ENCODE measurements around the gene CARD10.

CARD10 gene

DNA sequence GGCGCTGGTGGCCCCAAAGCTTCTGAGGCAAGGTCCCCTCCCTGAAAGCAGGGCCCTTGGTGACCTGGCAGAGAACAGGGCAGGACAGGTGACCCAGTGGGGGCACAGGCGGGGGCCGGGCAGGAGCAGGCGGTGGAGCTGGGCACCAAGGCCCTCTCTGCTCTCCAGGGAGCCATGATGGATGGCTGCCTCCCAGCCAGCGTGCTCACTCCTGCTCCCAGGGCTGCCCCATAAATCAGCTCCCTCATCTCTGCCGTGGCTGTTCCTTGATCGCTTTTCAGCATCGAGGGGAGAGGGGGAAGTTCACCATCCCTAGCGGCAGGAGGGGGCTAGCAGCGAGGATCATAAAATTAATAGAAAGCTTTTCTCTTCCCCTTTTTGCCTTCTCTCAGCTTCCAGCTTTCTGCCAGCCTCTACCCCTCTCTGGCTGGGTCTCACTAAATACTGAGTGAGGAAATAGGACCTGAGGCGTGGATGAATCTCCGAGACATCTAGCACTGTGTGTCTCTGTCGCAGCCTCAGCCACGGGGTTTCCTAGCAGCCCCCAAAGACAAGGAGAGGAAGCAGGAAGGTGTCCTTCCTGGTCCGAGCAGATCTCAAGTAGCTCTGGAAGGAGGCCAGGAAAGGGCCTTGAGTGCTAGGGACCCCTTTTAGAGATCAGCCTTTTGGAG lies 69.7 kb downstream of the CARD10 start:
- in situ Hi-C loops (cut with MboI; ENCODE audit: low sequenced_read_pairs) = loop anchor here (25.0 kb wide), 1 partner anchor 912 kb away; the partner anchor contains the start of gene EIF3D

DNA sequence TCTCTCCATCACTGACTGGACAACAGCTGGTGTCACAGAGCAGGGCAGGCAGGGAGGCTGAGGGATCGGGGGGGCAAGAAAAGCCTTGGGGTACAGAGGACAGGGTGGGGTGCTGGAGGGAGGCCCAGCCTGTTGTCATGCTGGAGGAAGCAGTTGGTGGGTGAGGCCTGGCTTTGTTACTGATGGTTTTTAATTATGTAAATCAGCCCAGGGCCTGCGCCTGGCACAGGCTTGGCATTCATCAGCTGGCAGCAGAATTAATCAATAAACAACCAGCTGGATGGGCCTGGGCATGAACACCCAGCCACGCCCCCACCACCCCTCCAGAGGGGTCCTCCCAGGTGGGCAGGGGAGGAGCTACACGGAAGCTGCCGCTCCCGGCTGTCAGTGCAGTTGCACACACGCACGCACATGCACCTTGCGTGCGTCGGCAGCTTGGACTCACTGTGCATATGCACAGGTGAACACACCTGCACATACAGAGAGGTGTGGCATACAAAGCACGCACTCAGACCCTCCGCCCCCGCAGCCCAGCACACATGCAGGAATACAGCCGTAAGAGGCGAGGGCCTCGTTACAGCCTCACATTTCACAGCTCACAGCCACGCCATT lies 70.6 kb downstream of the CARD10 start:
- in situ Hi-C loops (cut with MboI; ENCODE audit: low sequenced_read_pairs) = no loop called here

DNA sequence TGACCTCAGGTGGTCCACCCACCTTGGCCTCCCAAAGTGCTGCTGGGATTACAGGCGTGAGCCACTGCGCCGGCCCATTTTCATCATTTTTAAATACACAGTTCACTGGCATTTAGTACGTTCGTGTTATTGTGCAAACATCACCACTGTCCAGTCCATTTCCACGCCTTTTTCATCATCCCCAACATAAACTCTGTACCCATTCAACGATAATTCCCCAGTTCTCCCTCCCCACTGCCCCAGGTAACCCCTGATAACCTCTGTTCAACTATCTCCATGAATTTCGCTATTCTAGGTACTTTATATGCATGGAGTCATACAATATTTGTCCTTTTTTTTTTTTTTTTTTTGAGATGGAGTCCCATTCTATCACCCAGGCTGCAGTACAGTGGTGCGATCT lies 73.7 kb downstream of the CARD10 start:
- in situ Hi-C loops (cut with MboI; ENCODE audit: low sequenced_read_pairs) = no loop called here

DNA sequence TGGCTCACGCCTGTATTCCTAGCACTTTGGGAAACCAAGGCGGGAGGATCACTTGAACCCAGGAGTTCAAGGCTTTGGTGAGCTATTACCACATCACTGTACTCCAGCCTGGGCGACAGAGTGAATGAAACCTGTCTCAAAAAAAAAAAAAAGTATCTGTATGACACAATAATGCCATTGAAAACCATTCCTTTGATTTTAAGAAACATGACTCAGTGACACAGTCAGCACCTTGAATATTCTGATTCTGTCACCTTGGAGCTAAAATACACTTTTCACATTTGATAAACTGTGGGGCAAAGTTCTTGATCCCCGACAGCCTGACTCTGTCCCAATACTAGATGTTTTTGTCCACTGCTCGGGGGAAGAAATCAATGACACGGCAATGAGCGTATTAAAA lies 75.2 kb downstream of the CARD10 start:
- in situ Hi-C loops (cut with MboI; ENCODE audit: low sequenced_read_pairs) = no loop called here

DNA sequence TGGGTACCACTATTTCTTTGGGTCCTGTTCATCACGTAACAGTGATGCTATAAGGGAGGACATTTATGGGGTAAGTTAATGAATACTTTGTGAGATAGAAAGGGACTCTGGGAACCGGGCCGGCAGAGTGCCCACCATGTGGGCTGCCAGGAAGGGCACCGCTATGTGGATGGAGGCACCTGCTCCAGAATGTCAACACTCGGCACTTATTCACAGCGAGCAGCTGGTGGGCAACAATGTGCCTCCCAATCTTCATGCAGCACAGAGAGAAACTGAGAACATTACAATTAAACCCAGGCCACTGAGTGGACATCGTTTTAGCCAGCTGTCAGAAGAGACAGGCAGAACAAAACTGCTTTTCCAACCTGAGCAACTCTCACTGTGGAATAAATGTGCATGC lies 76.1 kb downstream of the CARD10 start:
- in situ Hi-C loops (cut with MboI; ENCODE audit: low sequenced_read_pairs) = no loop called here

DNA sequence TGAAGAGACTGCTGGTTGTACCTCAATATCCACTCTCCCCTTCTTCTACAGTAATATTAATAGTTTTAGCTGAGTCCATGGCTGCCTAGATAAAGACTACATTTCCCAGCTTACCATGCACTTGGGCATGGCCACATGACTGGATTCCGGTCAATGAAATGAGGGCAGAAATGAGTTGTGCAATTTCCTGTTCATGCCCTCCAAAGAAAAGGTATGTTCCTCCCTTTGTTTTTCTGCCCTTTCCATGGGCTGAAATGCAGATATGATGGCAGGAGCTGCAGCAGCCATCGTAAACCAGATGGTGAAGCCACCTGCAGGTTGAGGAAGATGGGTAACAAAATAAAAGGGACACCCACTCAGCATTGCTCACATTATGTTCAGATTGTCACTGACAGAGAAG lies 76.7 kb downstream of the CARD10 start:
- in situ Hi-C loops (cut with MboI; ENCODE audit: low sequenced_read_pairs) = no loop called here

DNA sequence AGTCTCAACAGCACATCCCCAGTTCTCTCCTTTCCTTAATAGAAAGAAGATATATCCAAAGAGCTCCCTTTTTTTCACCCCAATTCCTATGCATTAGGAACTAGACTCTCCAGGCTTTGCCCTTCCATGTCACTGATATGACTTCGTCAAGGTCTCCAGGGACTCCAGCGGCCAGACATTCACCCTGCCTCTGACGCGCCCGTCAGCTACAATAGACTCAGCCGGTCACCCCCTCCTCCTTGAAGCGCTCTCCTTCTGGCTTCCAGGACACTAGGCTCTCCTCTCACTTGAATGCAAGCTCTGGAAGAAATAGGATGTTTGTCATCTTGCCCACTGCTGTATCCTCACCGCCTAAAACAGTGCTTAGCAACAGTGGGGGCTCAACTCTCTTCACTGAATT lies 77.1 kb downstream of the CARD10 start:
- in situ Hi-C loops (cut with MboI; ENCODE audit: low sequenced_read_pairs) = no loop called here

DNA sequence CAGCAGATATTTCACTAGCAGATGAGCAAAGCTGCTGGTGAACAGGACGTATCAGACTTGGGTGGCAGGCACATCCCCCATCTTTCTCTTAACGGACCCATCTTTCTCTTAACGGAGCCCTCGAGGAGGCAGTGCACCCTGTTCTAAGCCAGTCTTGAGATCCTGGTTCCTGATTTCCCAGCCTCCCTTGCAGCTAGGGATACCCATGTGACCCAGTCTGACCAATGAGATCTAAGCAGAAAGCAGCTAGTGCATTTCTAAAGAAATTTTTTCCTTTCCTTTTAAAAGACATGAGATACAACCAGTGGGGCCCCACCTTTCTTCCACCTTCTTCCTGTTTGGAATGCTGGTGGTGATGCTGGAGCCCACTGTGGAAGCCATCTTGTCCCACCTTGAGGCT lies 78.3 kb downstream of the CARD10 start:
- in situ Hi-C loops (cut with MboI; ENCODE audit: low sequenced_read_pairs) = no loop called here

Data from HL-60/S4 treated with retinoic acid at 250 ng/mL for 4 days and 3 days (cell line).